Stimulated activated CD4-positive, alpha-beta T cell treated with anti-CD3 and anti-CD28 coated beads, Interleukin-4, amount 100 ng/mL, for 48 hours (primary cell): ENCODE data around the gene TNFRSF1A.
"Not testable (repeated sequence)": the region's sequence is repeated elsewhere in the genome, so short reads cannot be mapped to it uniquely, and the experiment has no call there.

Experiments used
- DNase-seq, 2 donors: peaks; one replicate each; pipeline ENCODE4 v3.0.0-alpha.2; 2020; ENCODE audit warnings: low read depth in 2 of 2

The TNFRSF1A gene

GRCh38 chr12:6356374-6356820, 14.5 kb upstream of the TNFRSF1A start:
- DNase-seq = no peak

GRCh38 chr12:6355491-6356373, 13.9 kb upstream of the TNFRSF1A start:
- DNase-seq = no peak

GRCh38 chr12:6354495-6355393, 12.9 kb upstream of the TNFRSF1A start:
- DNase-seq = no peak

GRCh38 chr12:6352193-6353173, 10.6 kb upstream of the TNFRSF1A start:
- no peak for DNase-seq

GRCh38 chr12:6351622-6352021, 9.7 kb upstream of the TNFRSF1A start:
- no peak for DNase-seq

GRCh38 chr12:6347367-6348338, 5.8 kb upstream of the TNFRSF1A start:
- DNase-seq = no peak

- no peak for DNase-seq
These were observed 5.1 kb upstream of the TNFRSF1A start for GRCh38 chr12:6346942-6347341.

GRCh38 chr12:6346235-6346832, 4.5 kb upstream of the TNFRSF1A start:
- DNase-seq = no peak

- no peak for DNase-seq
These were observed 3.6 kb upstream of the TNFRSF1A start for GRCh38 chr12:6345319-6346091.

- DNase-seq = not testable (repeated sequence)
These were observed 2.3 kb upstream of the TNFRSF1A start for GRCh38 chr12:6344101-6344660.

- no peak for DNase-seq
These were observed 1.6 kb upstream of the TNFRSF1A start for GRCh38 chr12:6343518-6343917.

GRCh38 chr12:6342140-6342889, 439 bp upstream of the TNFRSF1A start:
- DNase-seq = no peak

- DNase-seq = no peak
These were observed 995 bp downstream of the TNFRSF1A start for GRCh38 chr12:6340745-6341416.

GRCh38 chr12:6340032-6340638, 1.7 kb downstream of the TNFRSF1A start:
- DNase-seq = no peak

- DNase-seq = no peak
These were observed 2.9 kb downstream of the TNFRSF1A start for GRCh38 chr12:6338955-6339354.

GRCh38 chr12:6338536-6338935, 3.3 kb downstream of the TNFRSF1A start:
- DNase-seq = not testable (repeated sequence)

- no peak for DNase-seq
These were observed 3.9 kb downstream of the TNFRSF1A start for GRCh38 chr12:6337958-6338433.
